ENCODE data around the gene VIT.

VIT gene

GRCh38 chr2:36710858-36711515 is 14.5 kb downstream of the VIT start:
- no peak for DNase-seq (ENCODE audit: low read depth in 2 of 2)

- no peak for DNase-seq (ENCODE audit: low read depth in 2 of 2)
Observed at GRCh38 chr2:36711741-36712314, 15.3 kb downstream of the VIT start.

GRCh38 chr2:36713310-36713709 is 16.8 kb downstream of the VIT start:
- no peak for DNase-seq (ENCODE audit: low read depth in 2 of 2)

GRCh38 chr2:36716111-36716510 is 19.6 kb downstream of the VIT start:
- DNase-seq (ENCODE audit: low read depth in 2 of 2): no peak

GRCh38 chr2:36717603-36718266 is 21.2 kb downstream of the VIT start:
- no peak for DNase-seq (ENCODE audit: low read depth in 2 of 2)

- no peak for DNase-seq (ENCODE audit: low read depth in 2 of 2)
Observed at GRCh38 chr2:36727550-36727949, 31.0 kb downstream of the VIT start.

GRCh38 chr2:36729067-36729466 is 32.6 kb downstream of the VIT start:
- no peak for DNase-seq (ENCODE audit: low read depth in 2 of 2)

GRCh38 chr2:36731941-36732672 is 35.6 kb downstream of the VIT start:
- DNase-seq (ENCODE audit: low read depth in 2 of 2): no peak

GRCh38 chr2:36732673-36733036 is 36.1 kb downstream of the VIT start:
- no peak for DNase-seq (ENCODE audit: low read depth in 2 of 2)

GRCh38 chr2:36733215-36733614 is 36.7 kb downstream of the VIT start:
- no peak for DNase-seq (ENCODE audit: low read depth in 2 of 2)

- no peak for DNase-seq (ENCODE audit: low read depth in 2 of 2)
Observed at GRCh38 chr2:36734304-36734703, 37.8 kb downstream of the VIT start.

- no peak for DNase-seq (ENCODE audit: low read depth in 2 of 2)
Observed at GRCh38 chr2:36737131-36737750, 40.7 kb downstream of the VIT start.

GRCh38 chr2:36740061-36740460 is 43.6 kb downstream of the VIT start:
- DNase-seq (ENCODE audit: low read depth in 2 of 2): no peak

GRCh38 chr2:36741188-36741837 is 44.8 kb downstream of the VIT start:
- DNase-seq (ENCODE audit: low read depth in 2 of 2): no peak

- DNase-seq (ENCODE audit: low read depth in 2 of 2): no peak
Observed at GRCh38 chr2:36743954-36744353, 47.4 kb downstream of the VIT start.

- no peak for DNase-seq (ENCODE audit: low read depth in 2 of 2)
Observed at GRCh38 chr2:36748166-36748565, 51.7 kb downstream of the VIT start.

GRCh38 chr2:36750101-36750500 is 53.6 kb downstream of the VIT start:
- DNase-seq (ENCODE audit: low read depth in 2 of 2): no peak

- DNase-seq (ENCODE audit: low read depth in 2 of 2): no peak
Observed at GRCh38 chr2:36753706-36754221, 57.3 kb downstream of the VIT start.

- DNase-seq (ENCODE audit: low read depth in 2 of 2): no peak
Observed at GRCh38 chr2:36754578-36754977, 58.1 kb downstream of the VIT start.

GRCh38 chr2:36756438-36756837 is 59.9 kb downstream of the VIT start:
- no peak for DNase-seq (ENCODE audit: low read depth in 2 of 2)

- DNase-seq (ENCODE audit: low read depth in 2 of 2): no peak
Observed at GRCh38 chr2:36762764-36763490, 66.4 kb downstream of the VIT start.
